ENCODE data around the gene NEK10.

DNA sequence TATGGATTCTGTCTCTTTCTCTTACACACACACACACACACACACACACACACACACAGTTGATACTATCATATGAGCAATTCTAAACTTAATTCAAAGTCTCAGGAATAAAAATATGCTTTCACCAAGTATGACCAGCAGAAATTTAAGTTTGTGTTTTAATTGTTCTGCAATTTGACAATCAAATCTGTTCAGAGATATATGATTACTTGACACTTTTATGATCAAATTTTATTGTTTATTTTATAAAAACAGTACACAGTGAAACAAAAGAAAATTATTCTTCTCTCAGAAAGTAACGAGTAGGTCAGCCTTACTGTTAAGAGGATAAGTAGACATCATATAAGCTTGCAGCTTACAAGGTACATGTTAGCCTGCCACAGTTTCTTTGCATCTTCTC is 114.3 kb downstream of the NEK10 start:
- TF ChIP-seq, protein P1, sequence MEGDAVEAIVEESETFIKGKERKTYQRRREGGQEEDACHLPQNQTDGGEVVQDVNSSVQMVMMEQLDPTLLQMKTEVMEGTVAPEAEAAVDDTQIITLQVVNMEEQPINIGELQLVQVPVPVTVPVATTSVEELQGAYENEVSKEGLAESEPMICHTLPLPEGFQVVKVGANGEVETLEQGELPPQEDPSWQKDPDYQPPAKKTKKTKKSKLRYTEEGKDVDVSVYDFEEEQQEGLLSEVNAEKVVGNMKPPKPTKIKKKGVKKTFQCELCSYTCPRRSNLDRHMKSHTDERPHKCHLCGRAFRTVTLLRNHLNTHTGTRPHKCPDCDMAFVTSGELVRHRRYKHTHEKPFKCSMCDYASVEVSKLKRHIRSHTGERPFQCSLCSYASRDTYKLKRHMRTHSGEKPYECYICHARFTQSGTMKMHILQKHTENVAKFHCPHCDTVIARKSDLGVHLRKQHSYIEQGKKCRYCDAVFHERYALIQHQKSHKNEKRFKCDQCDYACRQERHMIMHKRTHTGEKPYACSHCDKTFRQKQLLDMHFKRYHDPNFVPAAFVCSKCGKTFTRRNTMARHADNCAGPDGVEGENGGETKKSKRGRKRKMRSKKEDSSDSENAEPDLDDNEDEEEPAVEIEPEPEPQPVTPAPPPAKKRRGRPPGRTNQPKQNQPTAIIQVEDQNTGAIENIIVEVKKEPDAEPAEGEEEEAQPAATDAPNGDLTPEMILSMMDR (IDR thresholded peaks at IDR 0.05) = no peak
- no peak for TF ChIP-seq POLR2A (IDR thresholded peaks at IDR 0.05)

All from adrenal gland (tissue), 5 donors.